GM10847 (cell line): Measurements from ENCODE around the gene CNGA1.

ENCODE experiments used
- POLR2A ChIP-seq: IDR thresholded peaks from 2 replicates; pipeline ENCODE4 v1.6.1; 2011; ENCODE audit not compliant: insufficient read length; ENCODE audit errors: extremely low read depth

The CNGA1 gene

DNA sequence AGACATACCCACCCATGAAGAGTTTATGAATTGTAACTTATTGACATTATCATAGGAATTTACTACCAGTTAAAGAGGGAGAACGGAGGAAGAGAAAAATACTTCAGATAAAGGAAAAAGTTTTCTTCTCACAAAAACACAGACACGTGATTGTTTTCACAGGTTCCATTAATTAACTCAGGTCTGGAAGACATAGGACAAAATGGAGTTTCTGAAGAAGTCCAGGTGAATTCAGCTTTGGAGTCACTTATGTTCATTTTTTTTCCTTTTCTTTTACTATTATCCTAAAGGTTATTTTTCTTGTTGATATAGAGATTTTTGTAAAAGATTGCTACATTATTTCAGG lies 20.6 kb upstream of the CNGA1 start:
- TF ChIP-seq POLR2A, result no peak

DNA sequence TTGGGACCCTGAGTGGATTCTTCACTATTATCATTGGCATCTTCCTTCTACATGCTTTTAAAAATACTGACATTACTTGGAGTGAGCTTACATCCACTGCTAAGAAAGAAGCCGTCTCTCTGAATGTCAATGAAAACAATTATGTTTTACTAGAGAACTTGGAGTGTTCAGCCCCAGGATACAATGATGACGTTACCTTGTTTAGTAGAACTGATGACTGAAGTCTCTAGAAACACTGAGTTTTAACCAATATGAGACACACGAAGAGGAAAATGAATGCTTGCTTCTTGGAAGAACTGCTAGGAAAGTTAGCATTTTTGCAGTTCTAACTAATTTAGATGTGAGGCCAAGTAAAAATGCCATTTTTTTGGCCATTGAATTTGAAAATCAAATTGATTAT lies 19.5 kb upstream of the CNGA1 start:
- TF ChIP-seq POLR2A, result no peak

DNA sequence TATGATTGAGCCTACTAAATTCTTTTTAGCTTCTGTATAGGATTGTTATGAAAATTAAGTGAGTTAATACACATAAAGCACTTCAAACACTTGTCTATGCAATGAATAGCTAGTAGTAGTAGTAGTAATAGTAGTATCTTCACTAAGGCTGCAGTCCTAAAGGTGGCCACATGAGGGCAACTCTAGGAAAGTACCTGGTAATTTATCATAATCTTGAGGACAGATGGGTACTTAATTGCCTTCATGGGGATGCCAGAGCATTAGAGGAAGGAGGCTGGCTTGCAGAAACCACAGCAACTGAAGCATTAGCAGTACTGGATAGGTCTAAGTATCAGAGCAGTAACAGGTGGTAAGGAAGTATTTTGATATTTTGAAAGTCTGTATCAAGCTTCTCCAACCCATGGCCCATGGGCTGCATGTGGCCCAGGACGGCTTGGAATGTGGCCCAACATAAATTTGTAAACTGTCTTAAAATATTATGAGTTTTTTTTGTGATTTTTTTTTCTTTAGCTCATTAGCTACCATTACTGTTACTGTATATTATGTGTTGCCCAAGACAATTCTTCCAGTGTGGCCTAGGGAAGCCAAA lies 17.4 kb upstream of the CNGA1 start:
- TF ChIP-seq POLR2A, result no peak

DNA sequence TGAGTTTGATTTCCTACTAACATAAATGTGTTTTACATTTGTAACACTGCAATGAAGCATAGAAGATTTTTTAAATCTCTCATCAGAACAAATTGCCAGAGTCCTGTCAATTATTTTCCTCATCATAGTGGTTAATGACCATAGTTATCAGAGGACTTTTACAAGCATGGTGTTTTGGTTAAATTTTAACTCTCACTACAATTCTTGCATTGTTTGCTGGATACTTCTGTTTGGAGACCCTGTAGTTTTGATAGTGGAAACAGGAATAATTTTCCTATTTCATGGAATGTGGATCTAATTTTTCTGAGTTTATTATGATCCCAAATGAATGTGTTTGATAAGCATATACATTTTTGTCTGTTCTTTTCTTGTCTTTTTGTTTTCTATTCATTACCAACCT lies 16.9 kb upstream of the CNGA1 start:
- TF ChIP-seq POLR2A, result no peak

DNA sequence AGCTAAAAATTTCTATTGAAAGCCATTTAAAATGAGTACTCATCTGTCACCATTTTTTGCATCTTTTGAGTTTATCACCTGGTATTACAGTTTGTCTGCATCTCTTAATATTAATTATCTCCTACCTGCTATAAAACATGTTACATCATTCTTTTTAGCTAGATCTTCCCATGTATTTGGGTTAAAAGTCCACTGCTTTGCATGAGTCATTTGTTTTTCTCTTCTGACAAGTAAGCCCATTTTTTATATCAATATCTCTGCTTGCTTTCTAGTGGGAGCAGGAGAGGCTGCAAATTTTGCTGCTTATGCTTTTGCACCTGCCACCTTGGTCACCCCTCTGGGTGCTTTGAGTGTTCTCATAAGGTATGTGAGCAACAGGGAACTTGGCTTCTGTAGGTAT lies 16.2 kb upstream of the CNGA1 start:
- no peak for TF ChIP-seq POLR2A

DNA sequence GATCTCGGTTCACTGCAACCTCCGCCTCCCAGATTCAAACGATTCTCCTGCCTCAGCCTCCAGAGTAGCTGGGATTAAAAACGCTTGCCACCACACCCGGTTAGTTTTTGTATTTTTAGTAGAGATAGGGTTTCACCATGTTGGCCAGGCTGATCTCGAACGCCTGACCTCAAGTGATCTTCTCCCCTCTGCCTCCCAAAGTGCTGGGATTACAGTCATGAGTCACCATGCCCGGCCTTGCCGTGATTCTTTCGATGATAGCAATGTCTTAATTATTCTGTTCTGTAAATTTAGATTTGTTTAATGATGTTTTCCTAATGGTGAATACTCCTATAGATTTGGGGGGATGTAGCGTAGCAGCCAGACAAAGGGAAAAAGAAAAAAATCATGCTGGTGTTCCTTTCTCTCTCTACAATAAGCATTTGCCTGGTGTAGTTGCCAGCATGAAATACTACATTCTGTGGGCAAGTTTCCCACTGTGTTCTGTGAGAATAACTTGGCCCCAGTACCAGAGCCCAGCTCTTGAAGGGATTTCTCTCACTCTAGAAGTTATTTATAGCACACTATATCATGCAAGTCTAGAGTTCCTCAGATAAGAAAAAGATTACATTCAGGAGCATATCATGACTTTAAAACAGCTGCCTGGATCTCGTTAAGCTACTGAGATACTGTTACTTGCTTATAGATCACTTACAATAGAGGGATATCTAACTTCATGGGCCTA lies 15.5 kb upstream of the CNGA1 start:
- TF ChIP-seq POLR2A, result no peak

DNA sequence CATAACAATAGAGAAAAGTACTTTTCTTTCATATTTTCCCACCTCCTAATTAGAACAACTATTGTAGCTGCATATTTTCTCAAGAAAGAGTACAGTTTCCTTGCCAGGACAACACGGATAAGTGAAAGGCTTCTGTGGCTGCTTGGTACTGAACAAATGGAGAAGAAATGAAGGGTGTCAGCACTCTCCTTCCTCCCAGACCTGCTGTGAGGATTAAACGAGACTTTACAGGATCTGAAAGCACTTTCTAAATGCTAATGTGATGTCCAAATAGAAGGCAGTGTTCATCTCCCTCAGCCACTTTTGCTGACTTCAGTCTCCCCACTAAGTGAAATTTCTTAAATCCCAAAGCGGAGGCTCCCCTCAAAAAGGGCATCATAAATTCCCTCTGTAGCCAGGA lies 14.0 kb upstream of the CNGA1 start:
- TF ChIP-seq POLR2A, result no peak

DNA sequence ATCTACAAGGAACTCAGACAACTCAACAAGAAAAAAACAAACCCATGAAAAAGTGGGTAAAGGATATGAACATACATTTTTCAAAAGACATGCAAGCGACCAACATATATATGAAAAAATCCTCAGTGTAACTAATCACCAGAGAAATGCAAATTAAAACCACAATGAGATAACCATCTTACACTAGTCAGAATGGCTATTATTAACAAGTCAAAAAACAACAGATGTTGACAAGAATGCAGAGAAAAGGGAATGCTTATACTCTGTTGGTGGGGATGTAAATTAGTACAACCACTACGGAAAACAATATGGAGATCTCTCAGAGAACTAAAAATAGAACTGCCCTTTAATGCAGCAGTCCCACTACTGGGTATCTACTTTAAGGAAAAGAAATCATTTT lies 12.2 kb upstream of the CNGA1 start:
- TF ChIP-seq POLR2A, result no peak

DNA sequence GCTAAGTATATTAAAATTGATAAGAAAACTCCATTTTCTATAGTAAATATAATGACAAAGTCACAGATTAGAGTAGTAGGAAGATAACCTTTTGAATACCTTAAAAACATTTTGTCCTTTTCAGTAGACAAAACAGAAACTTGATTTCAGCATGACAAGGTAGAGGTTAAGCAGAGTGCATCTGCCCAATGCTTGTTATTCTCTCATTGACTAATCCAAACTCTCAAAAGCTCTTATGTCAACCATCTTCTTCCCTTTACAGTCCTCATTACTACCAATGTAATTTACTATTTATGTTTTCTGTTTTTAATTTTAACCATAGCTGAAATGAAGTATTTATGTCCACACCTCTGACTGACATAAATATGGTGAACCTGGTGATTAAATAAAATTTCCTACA lies 11.2 kb upstream of the CNGA1 start:
- TF ChIP-seq POLR2A, result no peak

DNA sequence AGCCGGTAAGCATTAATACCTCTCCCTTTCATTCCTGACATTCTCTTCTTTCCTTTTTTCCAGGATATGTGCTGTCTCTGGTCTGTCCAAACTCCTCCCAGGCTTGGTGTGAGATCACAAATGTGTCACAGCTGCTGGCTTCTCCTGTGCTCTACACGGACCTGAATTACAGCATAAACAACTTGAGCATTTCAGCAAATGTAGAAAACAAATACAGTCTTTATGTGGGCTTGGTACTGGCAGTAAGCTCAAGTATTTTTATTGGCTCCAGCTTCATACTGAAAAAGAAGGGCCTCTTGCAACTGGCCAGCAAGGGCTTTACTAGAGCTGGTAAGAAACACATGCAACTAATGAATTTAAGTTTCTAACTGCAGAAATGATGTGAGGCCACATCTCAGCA lies 8.5 kb upstream of the CNGA1 start:
- no peak for TF ChIP-seq POLR2A

DNA sequence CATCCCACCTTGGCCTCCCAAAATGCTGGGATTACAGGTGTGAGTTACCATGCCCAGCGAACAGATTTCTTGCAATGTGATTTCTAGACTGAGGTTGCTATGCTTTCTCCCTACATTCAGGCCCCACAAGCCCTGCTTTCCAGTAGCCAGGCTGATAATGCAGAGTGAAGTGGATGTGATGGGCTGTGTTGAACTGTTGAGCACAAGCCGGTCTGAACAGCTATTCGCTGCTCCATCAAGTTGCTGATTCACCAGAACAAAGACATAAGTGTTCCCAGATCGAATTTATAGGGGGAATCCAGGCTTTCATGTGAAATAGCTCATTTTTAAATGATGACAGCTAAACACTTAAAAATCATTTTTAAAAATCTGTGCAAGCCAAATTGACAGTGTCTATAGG lies 8.0 kb upstream of the CNGA1 start:
- TF ChIP-seq POLR2A, result no peak

DNA sequence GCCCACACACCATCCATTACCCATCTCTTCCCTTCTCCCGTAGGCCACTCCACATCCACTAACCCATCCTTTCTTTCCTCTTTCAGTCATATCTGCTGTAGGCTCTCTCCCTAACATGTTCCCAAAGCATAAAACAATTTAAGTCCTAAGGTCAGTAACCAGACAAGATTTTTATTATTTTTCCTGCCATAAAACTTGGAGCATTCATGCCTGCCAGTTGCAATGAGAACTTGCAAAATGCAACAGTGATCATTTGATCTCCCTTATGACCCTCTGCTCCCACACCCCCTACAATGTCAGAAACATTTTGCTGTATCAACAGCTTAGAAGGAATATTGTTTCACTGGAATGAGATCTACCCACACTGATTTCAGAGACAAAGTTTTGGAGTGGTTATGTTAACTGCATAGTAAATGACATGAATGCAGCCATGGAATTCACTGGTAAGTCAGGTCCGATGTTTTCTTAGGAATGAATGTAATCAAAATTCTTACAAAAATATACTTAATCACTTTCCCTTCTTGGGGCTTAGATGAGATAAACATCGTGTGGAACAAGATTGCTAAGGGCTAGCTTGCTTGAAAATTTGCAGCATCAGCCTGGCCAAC lies 5.8 kb upstream of the CNGA1 start:
- no peak for TF ChIP-seq POLR2A

DNA sequence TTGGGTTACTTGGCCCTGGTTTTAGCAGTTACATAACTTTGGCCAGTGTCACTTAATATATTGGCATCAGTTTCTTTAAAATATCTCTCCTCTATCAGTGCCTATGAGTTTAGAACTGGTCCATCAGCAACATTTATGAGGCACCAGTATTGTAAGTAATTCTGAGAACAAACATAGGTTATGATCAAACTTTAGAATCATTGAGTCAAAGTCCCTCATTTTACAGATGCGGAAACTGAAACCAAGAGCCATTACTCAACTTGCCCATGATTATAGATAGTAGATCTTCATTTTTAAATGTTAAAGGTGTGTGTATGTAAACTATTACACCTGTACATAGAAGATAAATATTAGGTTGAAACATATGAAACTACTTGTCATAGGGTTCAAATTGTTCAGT lies 4.6 kb upstream of the CNGA1 start:
- TF ChIP-seq POLR2A, result no peak

DNA sequence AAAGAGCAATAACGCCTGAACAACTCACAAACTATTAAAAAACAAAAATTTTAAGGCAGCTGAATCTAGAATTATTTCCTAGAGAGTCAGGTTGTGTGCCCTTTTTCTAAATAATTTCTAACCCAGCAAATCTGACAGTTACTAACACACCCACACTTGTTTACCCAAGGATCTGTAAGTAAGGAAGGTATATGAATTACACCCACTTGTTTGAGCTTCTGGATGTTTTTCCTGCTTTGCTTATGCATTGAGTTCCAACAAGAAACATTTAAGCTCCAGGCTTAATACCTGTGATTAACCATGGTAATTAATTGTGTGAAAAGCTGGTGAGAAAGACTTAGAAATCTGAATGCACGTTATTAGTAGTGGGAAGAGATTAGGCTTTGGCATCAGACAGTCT lies 1.6 kb upstream of the CNGA1 start:
- no peak for TF ChIP-seq POLR2A

DNA sequence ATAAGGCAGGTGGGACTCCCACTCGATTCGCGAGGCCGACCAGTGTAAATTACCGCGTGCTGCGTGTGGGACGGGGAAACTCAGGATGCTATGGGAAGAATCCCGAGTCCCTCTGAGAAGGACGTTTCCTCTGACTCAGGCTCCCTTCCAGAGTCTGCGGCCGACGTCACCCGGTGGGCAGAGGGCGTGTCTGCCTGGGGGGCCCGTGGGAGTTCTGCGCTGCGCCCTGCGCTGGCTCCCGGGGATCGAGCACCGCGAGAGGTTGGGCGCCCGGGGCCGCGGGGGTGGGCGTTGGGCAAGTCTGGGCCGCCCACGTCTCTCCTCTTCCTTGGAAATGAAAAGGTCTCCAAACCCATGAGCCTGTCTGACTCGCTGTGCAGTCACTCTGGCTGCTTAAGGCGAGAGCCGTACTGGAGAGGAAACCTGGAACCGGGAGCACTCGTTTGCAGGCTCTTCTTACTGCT lies 659 bp upstream of the CNGA1 start:
- no peak for TF ChIP-seq POLR2A

DNA sequence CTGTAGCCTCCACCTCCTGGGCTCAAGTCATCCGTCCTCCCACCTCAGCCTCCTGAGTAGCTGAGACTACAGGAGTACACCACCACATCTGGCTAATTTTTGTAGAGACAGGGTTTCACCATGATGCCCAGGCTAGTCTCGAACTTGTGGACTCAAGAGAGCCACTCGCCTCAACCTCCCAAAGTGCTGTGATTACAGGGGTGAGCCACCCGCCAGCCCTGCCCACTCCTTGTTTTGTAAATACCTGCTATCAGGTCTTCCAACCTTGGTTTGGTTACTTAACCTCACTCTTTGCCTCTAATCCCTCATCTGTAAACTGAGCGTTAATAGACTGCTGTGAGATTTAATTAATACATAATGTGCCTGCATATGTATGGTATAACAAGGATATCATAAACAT lies 803 bp downstream of the CNGA1 start:
- TF ChIP-seq POLR2A, result no peak

DNA sequence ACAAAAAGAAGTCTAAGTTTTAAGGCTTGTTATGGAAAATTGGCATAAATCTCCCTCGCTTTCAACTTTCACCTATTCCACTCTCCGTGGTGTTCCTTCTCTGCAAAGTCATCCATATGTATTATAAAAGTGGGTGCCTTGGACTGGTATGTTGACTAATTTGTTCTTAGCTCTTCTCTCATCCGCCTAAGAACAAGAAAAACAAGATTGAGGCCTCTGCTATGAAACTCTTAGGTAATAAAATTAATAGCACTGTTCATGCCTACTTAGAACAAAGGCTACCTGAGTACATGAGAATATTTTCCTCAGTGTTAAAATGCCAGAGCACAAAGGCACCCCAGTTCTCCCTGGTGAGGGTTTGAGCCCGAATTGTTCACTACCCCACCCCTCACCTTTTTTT lies 1.3 kb downstream of the CNGA1 start:
- no peak for TF ChIP-seq POLR2A
